ENCODE data around the gene TRMT1. TPM values are rescaled to one million over a fixed set of nuclear protein-coding genes. Genes with fewer than 3 reads are reported as not detected.

Gene TRMT1
- polyA plus RNA-seq, 3 donors, result 14.5 to 94.7 (median 14.5) TPM

DNA sequence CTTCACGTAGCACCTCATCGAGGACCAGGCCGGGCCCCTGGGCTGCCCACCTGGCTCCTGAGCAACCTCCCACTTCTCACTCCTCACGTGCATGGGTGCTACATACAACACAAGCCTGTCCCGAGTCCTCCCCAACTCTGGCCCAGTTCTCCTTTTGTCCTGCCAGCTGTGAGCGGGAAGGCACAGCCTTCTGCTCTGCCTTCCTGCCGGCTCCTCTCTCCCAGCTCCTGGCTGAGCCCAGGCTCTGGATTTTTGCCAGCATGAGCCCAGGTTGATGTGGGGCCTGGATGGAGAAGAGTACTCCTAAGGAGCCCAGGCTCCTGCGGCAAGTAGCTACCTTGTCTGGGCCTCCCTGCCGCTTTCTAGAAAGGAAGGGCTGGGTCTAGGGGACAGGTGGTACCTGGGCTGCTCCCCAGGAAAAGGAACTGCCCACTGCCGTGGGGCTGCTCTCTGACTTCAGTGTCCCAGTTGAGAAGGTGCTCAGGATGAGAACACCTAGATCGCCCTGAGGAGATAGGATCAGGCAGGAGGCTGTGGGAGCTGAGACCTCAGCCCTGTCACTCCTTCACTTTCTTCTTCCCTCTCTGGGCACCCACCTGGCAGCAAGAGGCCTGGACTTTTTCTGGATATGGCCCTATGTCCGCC lies 37.5 kb downstream of the TRMT1 start:
- no peak for DNase-seq
- H3K36me3 ChIP-seq (replicated peaks in 1 of 2; ENCODE audit: control insufficient read depth in 1 of 2, insufficient read depth in 2 of 2, low read length in 2 of 2), result no peaks in the 10 kb centered on the region
- WGBS (ENCODE audit: insufficient coverage), result 42% methylated on average over 9 of the region's 12 CpGs
- peaks cover 13% of the 10 kb centered on the region for H3K4me1 Mint-ChIP-seq
- no peak overlapping the region for H3K4me3 ChIP-seq (replicated peaks in 1 of 3; ENCODE audit: low read depth in 2 of 3, low read length in 3 of 3)
- no peaks in the 10 kb centered on the region for H3K9me3 ChIP-seq (replicated peaks in 1 of 2; ENCODE audit: control insufficient read depth in 1 of 2, insufficient read depth in 1 of 2, low read length in 2 of 2)
- peak overlapping the region; percentile 39 for H3K9ac ChIP-seq (ENCODE audit: insufficient read depth, low read length, poor library complexity, severe bottlenecking)
- no peak overlapping the region for H3K27ac ChIP-seq (ENCODE audit: low read depth in 1 of 2, low read length in 2 of 2)
- H3K36me3 Mint-ChIP-seq, result peaks cover 5 to 6% of the 10 kb centered on the region in 2 donors
- no peaks in the 10 kb centered on the region for H3K79me2 ChIP-seq (ENCODE audit: insufficient read depth, low read length)
- H3K27ac Mint-ChIP-seq, result peak overlapping the region in 1 of 7 donors; percentile 41
- no peaks in the 10 kb centered on the region for H3K9me3 Mint-ChIP-seq
- H2AFZ ChIP-seq (ENCODE audit: insufficient read depth, low read depth, low read length, poor library complexity, severe bottlenecking), result no peak overlapping the region
- H4K20me1 ChIP-seq (ENCODE audit: insufficient read depth, low read length), result no peaks in the 10 kb centered on the region
- no peak overlapping the region for H3K4me2 ChIP-seq (replicated peaks; ENCODE audit: extremely low read depth, low read length, poor library complexity, severe bottlenecking)
- TF ChIP-seq, protein P1, sequence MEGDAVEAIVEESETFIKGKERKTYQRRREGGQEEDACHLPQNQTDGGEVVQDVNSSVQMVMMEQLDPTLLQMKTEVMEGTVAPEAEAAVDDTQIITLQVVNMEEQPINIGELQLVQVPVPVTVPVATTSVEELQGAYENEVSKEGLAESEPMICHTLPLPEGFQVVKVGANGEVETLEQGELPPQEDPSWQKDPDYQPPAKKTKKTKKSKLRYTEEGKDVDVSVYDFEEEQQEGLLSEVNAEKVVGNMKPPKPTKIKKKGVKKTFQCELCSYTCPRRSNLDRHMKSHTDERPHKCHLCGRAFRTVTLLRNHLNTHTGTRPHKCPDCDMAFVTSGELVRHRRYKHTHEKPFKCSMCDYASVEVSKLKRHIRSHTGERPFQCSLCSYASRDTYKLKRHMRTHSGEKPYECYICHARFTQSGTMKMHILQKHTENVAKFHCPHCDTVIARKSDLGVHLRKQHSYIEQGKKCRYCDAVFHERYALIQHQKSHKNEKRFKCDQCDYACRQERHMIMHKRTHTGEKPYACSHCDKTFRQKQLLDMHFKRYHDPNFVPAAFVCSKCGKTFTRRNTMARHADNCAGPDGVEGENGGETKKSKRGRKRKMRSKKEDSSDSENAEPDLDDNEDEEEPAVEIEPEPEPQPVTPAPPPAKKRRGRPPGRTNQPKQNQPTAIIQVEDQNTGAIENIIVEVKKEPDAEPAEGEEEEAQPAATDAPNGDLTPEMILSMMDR (IDR thresholded peaks at IDR 0.05), result no peak
- H3K27me3 Mint-ChIP-seq (ENCODE audit: low read depth in 3 of 3), result peaks cover 0 to 4% (median 3%) of the 10 kb centered on the region in 3 donors
- H3K4me3 Mint-ChIP-seq, result peak overlapping the region in 1 of 2 donors; percentile 35
- intact Hi-C loops (cut with micrococcal nuclease), result no loop called here
- peaks cover 8 to 13% of the 10 kb centered on the region in 2 donors for H3K4me1 ChIP-seq (ENCODE audit: control insufficient read depth in 1 of 2, insufficient read depth in 2 of 2, low read length in 2 of 2)
- no peaks in the 10 kb centered on the region for H3K27me3 ChIP-seq (ENCODE audit: control insufficient read depth in 2 of 2, insufficient read depth in 2 of 2, low read length in 2 of 2)

DNA sequence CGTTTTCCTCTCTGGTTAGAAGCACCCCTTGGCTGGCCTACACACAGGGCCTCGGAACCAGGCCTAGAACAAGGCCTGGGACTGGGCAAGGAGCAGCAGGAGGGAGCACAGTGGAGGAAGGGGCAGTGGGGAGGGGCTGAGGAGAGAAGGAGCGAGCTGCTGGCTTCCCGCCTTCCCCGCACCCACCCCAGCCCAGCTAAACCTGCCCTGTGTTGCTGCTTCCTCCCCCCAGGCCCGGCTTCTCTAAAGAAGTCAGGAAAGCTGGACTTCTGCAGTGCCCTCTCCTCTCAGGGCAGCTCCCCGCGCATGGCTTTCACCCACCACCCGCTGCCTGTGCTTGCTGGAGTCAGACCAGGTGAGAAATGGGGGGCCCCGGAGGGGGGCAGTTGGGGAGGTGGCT lies 38.2 kb downstream of the TRMT1 start:
- Histone ChIP-seq H3K27ac (ENCODE audit: low read depth in 1 of 2, low read length in 2 of 2) (no peak overlapping the region), H2AFZ (ENCODE audit: insufficient read depth, low read depth, low read length, poor library complexity, severe bottlenecking) (no peak overlapping the region), H3K4me1 (ENCODE audit: control insufficient read depth in 1 of 2, insufficient read depth in 2 of 2, low read length in 2 of 2) (peaks cover 8 to 13% of the 10 kb centered on the region in 2 donors), H4K20me1 (ENCODE audit: insufficient read depth, low read length) (no peaks in the 10 kb centered on the region), H3K36me3 (replicated peaks in 1 of 2; ENCODE audit: control insufficient read depth in 1 of 2, insufficient read depth in 2 of 2, low read length in 2 of 2) (no peaks in the 10 kb centered on the region), H3K4me3 (replicated peaks in 1 of 3; ENCODE audit: low read depth in 2 of 3, low read length in 3 of 3) (no peak overlapping the region), H3K9ac (ENCODE audit: insufficient read depth, low read length, poor library complexity, severe bottlenecking) (no peak overlapping the region), H3K9me3 (replicated peaks in 1 of 2; ENCODE audit: control insufficient read depth in 1 of 2, insufficient read depth in 1 of 2, low read length in 2 of 2) (no peaks in the 10 kb centered on the region), H3K27me3 (ENCODE audit: control insufficient read depth in 2 of 2, insufficient read depth in 2 of 2, low read length in 2 of 2) (no peaks in the 10 kb centered on the region), H3K4me2 (replicated peaks; ENCODE audit: extremely low read depth, low read length, poor library complexity, severe bottlenecking) (no peak overlapping the region), H3K79me2 (ENCODE audit: insufficient read depth, low read length) (no peaks in the 10 kb centered on the region)
- TF ChIP-seq, protein P1 (IDR thresholded peaks at IDR 0.05), result no peak
- Mint-ChIP-seq H3K27ac (no peak overlapping the region), H3K9me3 (no peaks in the 10 kb centered on the region), H3K4me3 (no peak overlapping the region), H3K27me3 (ENCODE audit: low read depth in 3 of 3) (peaks cover 0 to 4% (median 3%) of the 10 kb centered on the region in 3 donors), H3K36me3 (peaks cover 4 to 6% of the 10 kb centered on the region in 2 donors), H3K4me1 (peaks cover 13% of the 10 kb centered on the region)
- DNase-seq, result no peak
- intact Hi-C loops (cut with micrococcal nuclease), result no loop called here
- 67% methylated on average over 2 of the region's 10 CpGs for WGBS (ENCODE audit: insufficient coverage)

All from CD14-positive monocyte (primary cell).